GM12892 (cell line): ENCODE results near the gene WARS2.

Experiments
- POLR2AphosphoS5 ChIP-seq: IDR thresholded peaks from 2 replicates; pipeline ENCODE4 v1.6.1; 2011; ENCODE audit warnings: low read depth, low read length, control low read depth
- TAF1 ChIP-seq: IDR thresholded peaks from 2 replicates; pipeline ENCODE4 v1.6.1; 2011; ENCODE audit warnings: low read depth, mild to moderate bottlenecking, control low read depth, low read length, borderline replicate concordance

GRCh38 chr1:119009312-119009655 is 131.2 kb downstream of the WARS2 start:
- no peak for TF ChIP-seq TAF1
- TF ChIP-seq POLR2AphosphoS5, result no peak
